K562 (cell line): ENCODE data around the gene MBOAT1. TPM values are rescaled to one million over a fixed set of nuclear protein-coding genes. Genes with fewer than 3 reads are reported as not detected.

Experiments used
- ATF1 ChIP-seq, 2 experiments: fragments of 450-650 bp in 1 of 2; IDR thresholded peaks; 2 replicates each; pipeline ENCODE4 v1.6.1; 2016; ENCODE audit warnings: missing compliant biosample characterization in 1 of 2, missing genetic modification characterization in 1 of 2
- C11orf30 ChIP-seq: fragments of 450-650 bp; IDR thresholded peaks from 2 replicates; pipeline ENCODE4 v1.6.1; 2016; ENCODE audit warnings: low read depth, mild to moderate bottlenecking
- CSDE1 ChIP-seq, 2 experiments: fragments of 450-650 bp; IDR thresholded peaks; 2 replicates each; pipeline ENCODE4 v1.6.1; 2016; ENCODE audit warnings: mild to moderate bottlenecking in 1 of 2
- FOS ChIP-seq: IDR thresholded peaks from 3 replicates; pipeline ENCODE4 v1.6.1; 2011; ENCODE audit not compliant: insufficient read length; ENCODE audit errors: extremely low read depth
- FOXA3 ChIP-seq, 2 experiments: fragments of 450-650 bp in 1 of 2; sonication (generic) in 1 of 2; formaldehyde crosslinking; IDR thresholded peaks in 1 of 2; conservative IDR thresholded peaks in 1 of 2; 2 replicates each; pipeline versions ENCODE4 v1.4.0 to v1.8.0; 2020 to 2022; ENCODE audit warnings: mild to moderate bottlenecking in 2 of 2, missing genetic modification reagents in 1 of 2
- FOXJ3 ChIP-seq: sonication (generic); formaldehyde crosslinking; IDR thresholded peaks from 2 replicates; pipeline ENCODE4 v1.4.0; 2020; ENCODE audit warnings: mild to moderate bottlenecking, missing genetic modification reagents
- GATAD2A ChIP-seq: fragments of 450-650 bp; IDR thresholded peaks from 2 replicates; pipeline ENCODE4 v1.6.1; 2017
- GATAD2B ChIP-seq: fragments of 450-650 bp; IDR thresholded peaks from 2 replicates; pipeline ENCODE4 v1.6.1; 2017; ENCODE audit warnings: mild to moderate bottlenecking, borderline replicate concordance
- KAT7 ChIP-seq: sonication (generic); formaldehyde crosslinking; IDR thresholded peaks from 2 replicates; pipeline ENCODE4 v1.8.0; 2022; ENCODE audit warnings: missing genetic modification reagents, mild to moderate bottlenecking, borderline replicate concordance
- KDM1A ChIP-seq, 2 experiments: fragments of 450-650 bp; IDR thresholded peaks; 2 replicates each; pipeline ENCODE4 v1.6.1; 2016; ENCODE audit warnings: mild to moderate bottlenecking in 2 of 2
- PHB ChIP-seq: fragments of 250-450 bp; sonication (Bioruptor Pico); IDR thresholded peaks from 2 replicates; pipeline ENCODE4 v1.5.0; 2021
- RAD51 ChIP-seq: fragments of 450-650 bp; IDR thresholded peaks from 2 replicates; pipeline ENCODE4 v1.7.1; 2016; ENCODE audit warnings: low read depth, mild to moderate bottlenecking, borderline replicate concordance
- SP1 ChIP-seq: sonication (generic); formaldehyde crosslinking; IDR thresholded peaks from 2 replicates; pipeline ENCODE4 v1.8.1; 2022; ENCODE audit warnings: mild to moderate bottlenecking, missing genetic modification reagents
- XRCC3 ChIP-seq: fragments of 450-650 bp; IDR thresholded peaks from 2 replicates; pipeline ENCODE4 v1.6.1; 2017; ENCODE audit warnings: mild to moderate bottlenecking, moderate library complexity
- ZFP1 ChIP-seq: fragments of 450-650 bp; formaldehyde crosslinking; IDR thresholded peaks from 2 replicates; pipeline ENCODE4 v1.4.0; 2020; ENCODE audit warnings: mild to moderate bottlenecking, mixed read lengths
- ZNF263 ChIP-seq: sonication (generic); formaldehyde crosslinking; IDR thresholded peaks from 2 replicates; pipeline ENCODE4 v1.8.0; 2022; ENCODE audit warnings: mild to moderate bottlenecking, missing genetic modification reagents, borderline replicate concordance
- polyA plus RNA-seq, 8 experiments: library from polyadenylated mRNA; depleted of rRNA in 4 of 8; stranded (reverse) in 5 of 8; unstranded in 3 of 8; fragments of >200 nt; fragmentation: Nextera tagmentation in 2 of 8; fragmentation: Illumina TruSeq in 1 of 8; extraction: Ambion mirVana in 2 of 8; extraction: Trizol in 1 of 8; gene quantifications; 2 replicates each; pipeline versions ENCODE4 v1.2.1 to v1.2.3, GENCODE V29; 2011 to 2014; ENCODE audit warnings: inconsistent platforms in 1 of 8, missing spikeins in 1 of 8
- total RNA-seq, 7 experiments: library from RNA; depleted of rRNA in 6 of 7; stranded (reverse); fragments of >200 nt in 6 of 7; fragmentation: Illumina TruSeq in 2 of 7; extraction: Trizol in 2 of 7; gene quantifications; 2 replicates each; pipeline versions ENCODE4 v1.2.1 to v1.2.3, GENCODE V29; 2011 to 2021; ENCODE audit warnings: low replicate concordance in 1 of 7
- TF ChIP-seq, protein P1 (sequence below): fragments of 250-450 bp; sonication (Bioruptor Pico); IDR thresholded peaks from 2 replicates; pipeline ENCODE4 v1.5.0; 2021
- TF ChIP-seq, protein P2 (sequence below): fragments of 250-450 bp; sonication (Bioruptor Pico); IDR thresholded peaks from 2 replicates; pipeline ENCODE4 v1.5.1; 2021; ENCODE audit warnings: mild to moderate bottlenecking
- TF ChIP-seq, protein P3 (sequence below): IDR thresholded peaks from 2 replicates; pipeline ENCODE4 v1.6.1; 2016; ENCODE audit warnings: missing genetic modification characterization, missing compliant biosample characterization
- TF ChIP-seq, protein P4 (sequence below): sonication (generic); formaldehyde crosslinking; IDR thresholded peaks from 2 replicates; pipeline ENCODE4 v1.8.0; 2022; ENCODE audit warnings: mild to moderate bottlenecking, missing genetic modification reagents
- TF ChIP-seq, protein P5 (sequence below): fragments of 150-350 bp; conservative IDR thresholded peaks from 2 replicates; pipeline ENCODE4 v1.6.1; 2014; ENCODE audit warnings: low read length

MBOAT1 gene
- total and polyA plus RNA-seq, 9 of the 15 experiments (the other 6 are each of a cell fraction or from before 2014, with no cell fraction given): 0.13 to 16.5 (median 10.3) TPM

DNA sequence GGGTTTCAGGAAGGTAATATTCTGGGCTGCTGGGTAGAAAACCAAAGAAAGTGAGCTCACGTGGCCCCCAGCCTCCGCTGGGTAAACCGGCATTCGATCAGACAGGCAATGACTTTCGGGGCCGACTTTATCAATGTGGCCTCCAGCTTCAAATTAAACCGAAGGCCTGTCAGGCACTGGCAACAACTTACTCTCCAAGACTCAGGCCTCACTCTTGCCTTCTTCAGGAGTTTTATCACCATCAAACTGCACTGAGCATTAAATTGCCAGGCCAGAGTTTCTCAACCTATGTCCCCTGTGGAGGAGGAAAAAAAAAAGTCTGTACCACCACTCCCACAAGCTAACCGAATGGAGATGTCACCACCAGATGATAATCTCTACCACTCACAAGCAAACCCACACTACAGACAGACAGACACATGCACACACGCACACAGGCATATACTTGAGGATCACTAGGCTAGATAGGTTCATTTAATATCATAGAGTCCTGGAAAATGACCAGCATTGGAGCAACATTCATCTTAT is 1.1 kb upstream of the MBOAT1 start (continued):
- TF ChIP-seq, protein P1, sequence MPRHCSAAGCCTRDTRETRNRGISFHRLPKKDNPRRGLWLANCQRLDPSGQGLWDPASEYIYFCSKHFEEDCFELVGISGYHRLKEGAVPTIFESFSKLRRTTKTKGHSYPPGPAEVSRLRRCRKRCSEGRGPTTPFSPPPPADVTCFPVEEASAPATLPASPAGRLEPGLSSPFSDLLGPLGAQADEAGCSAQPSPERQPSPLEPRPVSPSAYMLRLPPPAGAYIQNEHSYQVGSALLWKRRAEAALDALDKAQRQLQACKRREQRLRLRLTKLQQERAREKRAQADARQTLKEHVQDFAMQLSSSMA: no peak
- TF ChIP-seq, protein P2, sequence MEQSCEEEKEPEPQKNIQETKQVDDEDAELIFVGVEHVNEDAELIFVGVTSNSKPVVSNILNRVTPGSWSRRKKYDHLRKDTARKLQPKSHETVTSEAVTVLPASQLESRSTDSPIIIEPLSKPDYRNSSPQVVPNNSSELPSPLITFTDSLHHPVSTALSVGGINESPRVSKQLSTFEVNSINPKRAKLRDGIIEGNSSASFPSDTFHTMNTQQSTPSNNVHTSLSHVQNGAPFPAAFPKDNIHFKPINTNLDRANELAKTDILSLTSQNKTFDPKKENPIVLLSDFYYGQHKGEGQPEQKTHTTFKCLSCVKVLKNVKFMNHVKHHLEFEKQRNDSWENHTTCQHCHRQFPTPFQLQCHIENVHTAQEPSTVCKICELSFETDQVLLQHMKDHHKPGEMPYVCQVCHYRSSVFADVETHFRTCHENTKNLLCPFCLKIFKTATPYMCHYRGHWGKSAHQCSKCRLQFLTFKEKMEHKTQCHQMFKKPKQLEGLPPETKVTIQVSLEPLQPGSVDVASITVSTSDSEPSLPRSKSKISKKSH (CRISPR knock-in tag): no peak
- no peak for TF ChIP-seq ZFP1 (CRISPR knock-in tag)
- TF ChIP-seq, protein P3, sequence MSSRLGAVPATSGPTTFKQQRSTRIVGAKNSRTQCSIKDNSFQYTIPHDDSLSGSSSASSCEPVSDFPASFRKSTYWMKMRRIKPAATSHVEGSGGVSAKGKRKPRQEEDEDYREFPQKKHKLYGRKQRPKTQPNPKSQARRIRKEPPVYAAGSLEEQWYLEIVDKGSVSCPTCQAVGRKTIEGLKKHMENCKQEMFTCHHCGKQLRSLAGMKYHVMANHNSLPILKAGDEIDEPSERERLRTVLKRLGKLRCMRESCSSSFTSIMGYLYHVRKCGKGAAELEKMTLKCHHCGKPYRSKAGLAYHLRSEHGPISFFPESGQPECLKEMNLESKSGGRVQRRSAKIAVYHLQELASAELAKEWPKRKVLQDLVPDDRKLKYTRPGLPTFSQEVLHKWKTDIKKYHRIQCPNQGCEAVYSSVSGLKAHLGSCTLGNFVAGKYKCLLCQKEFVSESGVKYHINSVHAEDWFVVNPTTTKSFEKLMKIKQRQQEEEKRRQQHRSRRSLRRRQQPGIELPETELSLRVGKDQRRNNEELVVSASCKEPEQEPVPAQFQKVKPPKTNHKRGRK (tag): no peak
- TF ChIP-seq SP1: no peak
- TF ChIP-seq RAD51: peak; percentile 15; the same call in 1 of the 2 replicates
- TF ChIP-seq KDM1A (IDR thresholded peaks at IDR 0.05): no peak; a peak in 1 of 4 replicates
- no peak for TF ChIP-seq XRCC3
- no peak for TF ChIP-seq CSDE1 (IDR thresholded peaks at IDR 0.05)
- no peak for TF ChIP-seq ATF1 (CRISPR knock-in tag; IDR thresholded peaks at IDR 0.05)
- peak; percentile 51 for TF ChIP-seq ATF1 (tag; IDR thresholded peaks at IDR 0.05)
- no peak for TF ChIP-seq C11orf30
- no peak for TF ChIP-seq KAT7
- TF ChIP-seq, protein P4, sequence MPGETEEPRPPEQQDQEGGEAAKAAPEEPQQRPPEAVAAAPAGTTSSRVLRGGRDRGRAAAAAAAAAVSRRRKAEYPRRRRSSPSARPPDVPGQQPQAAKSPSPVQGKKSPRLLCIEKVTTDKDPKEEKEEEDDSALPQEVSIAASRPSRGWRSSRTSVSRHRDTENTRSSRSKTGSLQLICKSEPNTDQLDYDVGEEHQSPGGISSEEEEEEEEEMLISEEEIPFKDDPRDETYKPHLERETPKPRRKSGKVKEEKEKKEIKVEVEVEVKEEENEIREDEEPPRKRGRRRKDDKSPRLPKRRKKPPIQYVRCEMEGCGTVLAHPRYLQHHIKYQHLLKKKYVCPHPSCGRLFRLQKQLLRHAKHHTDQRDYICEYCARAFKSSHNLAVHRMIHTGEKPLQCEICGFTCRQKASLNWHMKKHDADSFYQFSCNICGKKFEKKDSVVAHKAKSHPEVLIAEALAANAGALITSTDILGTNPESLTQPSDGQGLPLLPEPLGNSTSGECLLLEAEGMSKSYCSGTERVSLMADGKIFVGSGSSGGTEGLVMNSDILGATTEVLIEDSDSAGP (CRISPR knock-in tag): no peak
- no peak for TF ChIP-seq GATAD2B
- peak; percentile 97 for TF ChIP-seq GATAD2A
- TF ChIP-seq FOS: no peak
- no peak for TF ChIP-seq ZNF263
- TF ChIP-seq, protein P5, sequence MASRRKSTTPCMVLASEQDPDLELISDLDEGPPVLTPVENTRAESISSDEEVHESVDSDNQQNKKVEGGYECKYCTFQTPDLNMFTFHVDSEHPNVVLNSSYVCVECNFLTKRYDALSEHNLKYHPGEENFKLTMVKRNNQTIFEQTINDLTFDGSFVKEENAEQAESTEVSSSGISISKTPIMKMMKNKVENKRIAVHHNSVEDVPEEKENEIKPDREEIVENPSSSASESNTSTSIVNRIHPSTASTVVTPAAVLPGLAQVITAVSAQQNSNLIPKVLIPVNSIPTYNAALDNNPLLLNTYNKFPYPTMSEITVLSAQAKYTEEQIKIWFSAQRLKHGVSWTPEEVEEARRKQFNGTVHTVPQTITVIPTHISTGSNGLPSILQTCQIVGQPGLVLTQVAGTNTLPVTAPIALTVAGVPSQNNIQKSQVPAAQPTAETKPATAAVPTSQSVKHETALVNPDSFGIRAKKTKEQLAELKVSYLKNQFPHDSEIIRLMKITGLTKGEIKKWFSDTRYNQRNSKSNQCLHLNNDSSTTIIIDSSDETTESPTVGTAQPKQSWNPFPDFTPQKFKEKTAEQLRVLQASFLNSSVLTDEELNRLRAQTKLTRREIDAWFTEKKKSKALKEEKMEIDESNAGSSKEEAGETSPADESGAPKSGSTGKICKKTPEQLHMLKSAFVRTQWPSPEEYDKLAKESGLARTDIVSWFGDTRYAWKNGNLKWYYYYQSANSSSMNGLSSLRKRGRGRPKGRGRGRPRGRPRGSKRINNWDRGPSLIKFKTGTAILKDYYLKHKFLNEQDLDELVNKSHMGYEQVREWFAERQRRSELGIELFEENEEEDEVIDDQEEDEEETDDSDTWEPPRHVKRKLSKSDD: no peak
- TF ChIP-seq FOXA3 (CRISPR knock-in tag; conservative IDR thresholded peaks at IDR 0.05 in 1 of 2, IDR thresholded peaks at IDR 0.05 in 1 of 2): no peak
- no peak for TF ChIP-seq FOXJ3 (CRISPR knock-in tag)
- TF ChIP-seq PHB (CRISPR knock-in tag): no peak
